Astrocyte (in vitro differentiated cells and primary cell): ENCODE measurements around the gene LMNB1. TPM values are rescaled to one million over a fixed set of nuclear protein-coding genes. Genes with fewer than 3 reads are reported as not detected.
A peak's percentile ranks its signal among the peaks of the same experiment; 100 is the strongest.

Experiments
- DNase-seq: peaks from one replicate; pipeline ENCODE4 v3.0.0-alpha.2; 2010; ENCODE audit warnings: low read depth
- FAIRE-seq: peaks from 2 replicates; lab custom pipeline; 2011; peaks lifted over from hg19 to GRCh38; lab: Jason Lieb, UNC
- H2AFZ ChIP-seq: 2 replicates; pipeline ENCODE4 v1.6.0; 2012; ENCODE audit warnings: low read depth, low read length, inconsistent platforms
- H3K27ac ChIP-seq: 2 replicates; pipeline ENCODE4 v1.5.1; 2011; ENCODE audit warnings: low read depth, low read length, inconsistent platforms
- H3K27me3 ChIP-seq: 2 replicates; pipeline ENCODE4 v1.6.0; 2011; ENCODE audit warnings: low read length, inconsistent platforms; ENCODE audit not compliant: insufficient read depth
- H3K36me3 ChIP-seq: 2 replicates; pipeline ENCODE4 v1.5.1; 2011; ENCODE audit warnings: low read length, inconsistent platforms; ENCODE audit not compliant: insufficient read depth
- H3K4me1 ChIP-seq: 2 replicates; pipeline ENCODE4 v1.5.1; 2011; ENCODE audit warnings: low read length, inconsistent platforms; ENCODE audit not compliant: insufficient read depth
- H3K4me2 ChIP-seq: 2 replicates; pipeline ENCODE4 v1.6.0; 2012; ENCODE audit warnings: low read length, inconsistent platforms
- H3K4me3 ChIP-seq: 2 replicates; pipeline ENCODE4 v1.5.1; 2011; ENCODE audit warnings: low read depth, mild to moderate bottlenecking, low read length, inconsistent platforms; ENCODE audit not compliant: insufficient read depth
- H3K79me2 ChIP-seq: 2 replicates; pipeline ENCODE4 v1.6.0; 2012; ENCODE audit warnings: mild to moderate bottlenecking, low read length, inconsistent platforms; ENCODE audit not compliant: insufficient read depth
- H3K9ac ChIP-seq: 2 replicates; pipeline ENCODE4 v1.6.0; 2012; ENCODE audit warnings: mild to moderate bottlenecking, low read length, inconsistent platforms
- H3K9me3 ChIP-seq: 2 replicates; pipeline ENCODE4 v1.5.1; 2012; ENCODE audit warnings: low read depth, mild to moderate bottlenecking, low read length, inconsistent platforms; ENCODE audit not compliant: insufficient read depth
- H4K20me1 ChIP-seq: 2 replicates; pipeline ENCODE4 v1.6.0; 2012; ENCODE audit warnings: low read length, inconsistent platforms; ENCODE audit not compliant: insufficient read depth
- H3K27ac Mint-ChIP-seq: one replicate; pipeline ENCODE4 v1.8.0; 2021; ENCODE audit warnings: mild to moderate bottlenecking, mixed read lengths; ENCODE audit not compliant: unreplicated experiment
- H3K27me3 Mint-ChIP-seq: one replicate; pipeline ENCODE4 v1.8.0; 2021; ENCODE audit warnings: low read depth, mixed read lengths; ENCODE audit not compliant: unreplicated experiment
- H3K36me3 Mint-ChIP-seq: one replicate; pipeline ENCODE4 v1.8.0; 2021; ENCODE audit warnings: low read depth, mixed read lengths; ENCODE audit not compliant: unreplicated experiment
- H3K4me1 Mint-ChIP-seq: one replicate; pipeline ENCODE4 v1.8.0; 2021; ENCODE audit warnings: low read depth, mixed read lengths; ENCODE audit not compliant: unreplicated experiment
- H3K4me3 Mint-ChIP-seq: one replicate; pipeline ENCODE4 v1.8.0; 2021; ENCODE audit warnings: mild to moderate bottlenecking, moderate library complexity, mixed read lengths; ENCODE audit not compliant: unreplicated experiment
- H3K9me3 Mint-ChIP-seq: one replicate; pipeline ENCODE4 v1.8.0; 2021; ENCODE audit warnings: mild to moderate bottlenecking, mixed read lengths; ENCODE audit not compliant: unreplicated experiment
- EZH2 ChIP-seq: IDR thresholded peaks from 2 replicates; pipeline ENCODE4 v1.6.1; 2012; ENCODE audit warnings: mild to moderate bottlenecking, low read length, inconsistent platforms; ENCODE audit not compliant: insufficient read depth
- total RNA-seq: library from RNA; stranded (reverse); gene quantifications from 2 replicates; pipeline ENCODE4 v1.2.1, GENCODE V29; 2021
- TF ChIP-seq, protein P1 (sequence below): IDR thresholded peaks from 2 replicates; pipeline ENCODE4 v1.5.1; 2011; ENCODE audit warnings: low read depth, mild to moderate bottlenecking, inconsistent platforms, low read length, moderate library complexity; ENCODE audit not compliant: insufficient read depth

Gene LMNB1
- total RNA-seq, 1 donor from 2014 or later = 12.7 TPM

DNA sequence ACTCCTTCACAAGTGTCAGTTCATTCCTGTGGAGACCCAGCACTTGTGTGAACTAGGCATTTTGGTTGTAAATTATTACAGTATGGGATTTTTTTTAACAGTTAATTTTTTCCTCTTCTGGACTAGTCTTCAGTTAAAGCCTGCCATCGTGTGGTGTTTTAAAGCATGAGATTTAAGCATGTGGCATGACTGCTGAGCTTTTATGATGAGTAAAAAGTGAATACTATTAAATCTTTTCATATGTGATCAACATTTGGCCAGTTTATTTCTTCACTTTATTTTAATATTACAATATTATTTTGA lies 25.0 kb downstream of the LMNB1 start:
- H3K79me2 ChIP-seq = peaks cover 80% of the 10 kb centered on the region
- no peak overlapping the region for H3K4me2 ChIP-seq

DNA sequence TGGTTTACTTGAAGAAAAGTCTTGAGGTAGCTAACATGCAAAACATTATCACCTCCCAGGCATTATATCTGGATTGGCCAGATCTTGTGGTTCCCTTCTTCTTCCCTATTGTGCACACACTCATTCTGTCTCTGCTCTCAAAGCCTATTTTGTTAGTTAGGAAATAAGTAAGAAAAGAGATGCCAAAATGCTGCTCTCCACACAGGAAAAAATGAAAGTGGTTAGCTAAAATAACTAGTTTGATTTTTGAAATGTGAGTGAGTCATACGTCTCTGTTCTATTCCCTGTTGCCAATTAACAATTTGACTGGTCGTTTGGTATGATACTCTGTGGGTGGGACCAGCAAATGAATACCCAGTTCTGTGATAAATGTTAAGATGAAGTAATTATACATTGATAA lies 28.1 kb downstream of the LMNB1 start:
- Histone ChIP-seq H3K27me3 (no peaks in the 10 kb centered on the region), H3K36me3 (no peaks in the 10 kb centered on the region), H4K20me1 (peaks cover 5% of the 10 kb centered on the region), H3K4me2 (no peak overlapping the region), H2AFZ (no peak overlapping the region), H3K9ac (no peak overlapping the region), H3K27ac (no peak overlapping the region), H3K4me3 (no peak overlapping the region), H3K9me3 (no peaks in the 10 kb centered on the region), H3K4me1 (peaks cover 6% of the 10 kb centered on the region), H3K79me2 (peaks cover 50% of the 10 kb centered on the region)
- Mint-ChIP-seq H3K9me3 (no peaks in the 10 kb centered on the region), H3K27me3 (no peaks in the 10 kb centered on the region), H3K4me1 (peaks cover 1% of the 10 kb centered on the region), H3K4me3 (no peak overlapping the region), H3K36me3 (no peaks in the 10 kb centered on the region), H3K27ac (no peak overlapping the region)
- peak; percentile 70 for DNase-seq
- no peak for FAIRE-seq
- TF ChIP-seq, protein P1, sequence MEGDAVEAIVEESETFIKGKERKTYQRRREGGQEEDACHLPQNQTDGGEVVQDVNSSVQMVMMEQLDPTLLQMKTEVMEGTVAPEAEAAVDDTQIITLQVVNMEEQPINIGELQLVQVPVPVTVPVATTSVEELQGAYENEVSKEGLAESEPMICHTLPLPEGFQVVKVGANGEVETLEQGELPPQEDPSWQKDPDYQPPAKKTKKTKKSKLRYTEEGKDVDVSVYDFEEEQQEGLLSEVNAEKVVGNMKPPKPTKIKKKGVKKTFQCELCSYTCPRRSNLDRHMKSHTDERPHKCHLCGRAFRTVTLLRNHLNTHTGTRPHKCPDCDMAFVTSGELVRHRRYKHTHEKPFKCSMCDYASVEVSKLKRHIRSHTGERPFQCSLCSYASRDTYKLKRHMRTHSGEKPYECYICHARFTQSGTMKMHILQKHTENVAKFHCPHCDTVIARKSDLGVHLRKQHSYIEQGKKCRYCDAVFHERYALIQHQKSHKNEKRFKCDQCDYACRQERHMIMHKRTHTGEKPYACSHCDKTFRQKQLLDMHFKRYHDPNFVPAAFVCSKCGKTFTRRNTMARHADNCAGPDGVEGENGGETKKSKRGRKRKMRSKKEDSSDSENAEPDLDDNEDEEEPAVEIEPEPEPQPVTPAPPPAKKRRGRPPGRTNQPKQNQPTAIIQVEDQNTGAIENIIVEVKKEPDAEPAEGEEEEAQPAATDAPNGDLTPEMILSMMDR = no peak
- no peak for TF ChIP-seq EZH2

More for the DNA sequence above, 25.0 kb downstream of the LMNB1 start:
- no peak overlapping the region for H3K27ac ChIP-seq
- no peak overlapping the region for H3K4me3 Mint-ChIP-seq
- no peak overlapping the region for H3K4me3 ChIP-seq
- peaks cover 9% of the 10 kb centered on the region for H4K20me1 ChIP-seq
- H3K27ac Mint-ChIP-seq = no peak overlapping the region
- no peaks in the 10 kb centered on the region for H3K9me3 Mint-ChIP-seq
- H3K36me3 Mint-ChIP-seq = no peaks in the 10 kb centered on the region
- no peak for FAIRE-seq
- H3K27me3 Mint-ChIP-seq = no peaks in the 10 kb centered on the region
- H3K9ac ChIP-seq = no peak overlapping the region
- H3K9me3 ChIP-seq = no peaks in the 10 kb centered on the region
- TF ChIP-seq, protein P1 = peak; percentile 31
- no peak for TF ChIP-seq EZH2
- no peaks in the 10 kb centered on the region for H3K27me3 ChIP-seq
- H3K4me1 ChIP-seq = peaks cover 6% of the 10 kb centered on the region
- no peak for DNase-seq
- H2AFZ ChIP-seq = no peak overlapping the region
- H3K4me1 Mint-ChIP-seq = no peaks in the 10 kb centered on the region
- H3K36me3 ChIP-seq = no peaks in the 10 kb centered on the region

DNA sequence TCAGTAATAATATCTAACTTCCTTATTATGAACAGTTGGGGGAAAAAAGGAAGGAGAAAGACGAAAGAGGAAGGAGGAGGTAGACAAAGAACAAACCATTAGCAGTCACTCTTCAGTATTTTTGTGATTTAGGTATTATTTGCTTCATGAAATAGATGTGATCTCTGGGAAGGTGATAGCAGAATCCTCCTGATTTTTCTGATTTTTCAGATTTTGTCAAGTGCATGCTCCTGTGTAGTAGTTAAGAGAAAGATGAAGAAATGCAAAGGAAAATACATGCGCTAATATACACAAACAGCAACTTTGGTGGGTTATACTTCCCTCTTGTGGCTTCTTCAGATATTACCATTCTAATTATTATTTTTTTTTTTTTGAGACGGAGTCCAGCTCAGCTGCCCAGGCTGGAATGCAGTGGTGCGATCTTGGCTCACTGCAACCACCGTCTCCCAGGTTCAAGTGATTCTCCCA lies 31.6 kb downstream of the LMNB1 start:
- Histone ChIP-seq H3K4me3 (no peak overlapping the region), H3K36me3 (peaks cover 10% of the 10 kb centered on the region), H2AFZ (no peak overlapping the region), H3K27me3 (no peaks in the 10 kb centered on the region), H3K79me2 (peaks cover 18% of the 10 kb centered on the region), H4K20me1 (peaks cover 6% of the 10 kb centered on the region), H3K27ac (no peak overlapping the region), H3K4me1 (peaks cover 23% of the 10 kb centered on the region), H3K9ac (no peak overlapping the region), H3K4me2 (no peak overlapping the region), H3K9me3 (no peaks in the 10 kb centered on the region)
- Mint-ChIP-seq H3K36me3 (no peaks in the 10 kb centered on the region), H3K27ac (no peak overlapping the region), H3K4me3 (no peak overlapping the region), H3K9me3 (no peaks in the 10 kb centered on the region), H3K27me3 (no peaks in the 10 kb centered on the region), H3K4me1 (peaks cover 16% of the 10 kb centered on the region)
- TF ChIP-seq, protein P1 = peak; percentile 38
- TF ChIP-seq EZH2 = no peak
- FAIRE-seq = no peak
- no peak for DNase-seq
